HL-60 (cell line): ENCODE measurements around the gene CKAP5.

Experiments used
- DNase-seq, 2 experiments: peaks; one replicate each; pipeline ENCODE4 v3.0.0-alpha.2; 2010 to 2020; ENCODE audit warnings: low read depth in 1 of 2, low spot score in 1 of 2
- H3K27ac ChIP-seq: fragments of 250-450 bp; sonication (Bioruptor Pico); replicated peaks from 2 replicates; pipeline ENCODE4 v1.5.1; 2020; ENCODE audit warnings: mild to moderate bottlenecking, moderate library complexity
- H3K27me3 ChIP-seq: fragments of 250-450 bp; sonication (Bioruptor Pico); 2 replicates; pipeline ENCODE4 v1.5.1; 2021; ENCODE audit warnings: mild to moderate bottlenecking, moderate library complexity; ENCODE audit not compliant: insufficient read depth, poor library complexity, severe bottlenecking
- H3K4me3 ChIP-seq: replicated peaks from 2 replicates; pipeline ENCODE4 v1.5.1; 2011; ENCODE audit warnings: mild to moderate bottlenecking, control low read depth, low read length; ENCODE audit not compliant: insufficient read depth
- CTCF ChIP-seq: IDR thresholded peaks from one replicate; pipeline ENCODE4 v1.5.1; 2011; ENCODE audit warnings: low read length, control low read depth, inconsistent platforms; ENCODE audit not compliant: insufficient read depth
- GABPA ChIP-seq: IDR thresholded peaks from 2 replicates; pipeline ENCODE4 v1.6.1; 2012; ENCODE audit warnings: low read depth
- POLR2AphosphoS5 ChIP-seq: IDR thresholded peaks from 2 replicates; pipeline ENCODE4 v1.6.1; 2012; ENCODE audit warnings: low read depth
- SPI1 ChIP-seq: IDR thresholded peaks from 2 replicates; pipeline ENCODE4 v1.6.1; 2012; ENCODE audit warnings: low read depth, mild to moderate bottlenecking, borderline replicate concordance
- TF ChIP-seq, protein P1 (sequence below): IDR thresholded peaks from 2 replicates; pipeline ENCODE4 v1.6.1; 2012; ENCODE audit warnings: low read depth; ENCODE audit not compliant: insufficient replicate concordance

Gene CKAP5

DNA sequence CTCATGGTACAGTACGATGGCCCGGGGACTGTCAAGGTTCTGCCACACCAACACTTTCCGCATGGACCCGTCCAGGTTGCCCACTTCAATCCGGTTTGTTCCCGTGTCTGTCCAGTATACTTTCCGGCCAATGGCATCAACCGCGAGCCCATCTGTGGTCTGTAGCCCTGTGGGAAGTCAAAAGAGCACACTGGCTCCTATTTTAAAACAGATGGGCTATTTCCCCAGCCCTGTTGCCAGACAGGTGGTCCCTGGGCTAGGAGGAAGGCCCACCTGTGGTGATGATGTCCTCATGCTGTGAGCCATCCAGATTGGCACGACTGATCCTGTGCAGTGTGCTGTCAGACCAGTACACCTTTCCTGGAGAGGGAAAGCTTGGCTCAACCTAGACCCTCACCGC, 30.4 kb upstream of the CKAP5 start:
- no peak overlapping the region for H3K4me3 ChIP-seq
- no peaks in the 10 kb centered on the region for H3K27me3 ChIP-seq
- DNase-seq: no peak
- no peak for TF ChIP-seq GABPA
- no peak for TF ChIP-seq POLR2AphosphoS5
- TF ChIP-seq, protein P1, sequence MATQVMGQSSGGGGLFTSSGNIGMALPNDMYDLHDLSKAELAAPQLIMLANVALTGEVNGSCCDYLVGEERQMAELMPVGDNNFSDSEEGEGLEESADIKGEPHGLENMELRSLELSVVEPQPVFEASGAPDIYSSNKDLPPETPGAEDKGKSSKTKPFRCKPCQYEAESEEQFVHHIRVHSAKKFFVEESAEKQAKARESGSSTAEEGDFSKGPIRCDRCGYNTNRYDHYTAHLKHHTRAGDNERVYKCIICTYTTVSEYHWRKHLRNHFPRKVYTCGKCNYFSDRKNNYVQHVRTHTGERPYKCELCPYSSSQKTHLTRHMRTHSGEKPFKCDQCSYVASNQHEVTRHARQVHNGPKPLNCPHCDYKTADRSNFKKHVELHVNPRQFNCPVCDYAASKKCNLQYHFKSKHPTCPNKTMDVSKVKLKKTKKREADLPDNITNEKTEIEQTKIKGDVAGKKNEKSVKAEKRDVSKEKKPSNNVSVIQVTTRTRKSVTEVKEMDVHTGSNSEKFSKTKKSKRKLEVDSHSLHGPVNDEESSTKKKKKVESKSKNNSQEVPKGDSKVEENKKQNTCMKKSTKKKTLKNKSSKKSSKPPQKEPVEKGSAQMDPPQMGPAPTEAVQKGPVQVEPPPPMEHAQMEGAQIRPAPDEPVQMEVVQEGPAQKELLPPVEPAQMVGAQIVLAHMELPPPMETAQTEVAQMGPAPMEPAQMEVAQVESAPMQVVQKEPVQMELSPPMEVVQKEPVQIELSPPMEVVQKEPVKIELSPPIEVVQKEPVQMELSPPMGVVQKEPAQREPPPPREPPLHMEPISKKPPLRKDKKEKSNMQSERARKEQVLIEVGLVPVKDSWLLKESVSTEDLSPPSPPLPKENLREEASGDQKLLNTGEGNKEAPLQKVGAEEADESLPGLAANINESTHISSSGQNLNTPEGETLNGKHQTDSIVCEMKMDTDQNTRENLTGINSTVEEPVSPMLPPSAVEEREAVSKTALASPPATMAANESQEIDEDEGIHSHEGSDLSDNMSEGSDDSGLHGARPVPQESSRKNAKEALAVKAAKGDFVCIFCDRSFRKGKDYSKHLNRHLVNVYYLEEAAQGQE: no peak
- TF ChIP-seq SPI1: no peak
- TF ChIP-seq CTCF: no peak
- no peak overlapping the region for H3K27ac ChIP-seq

DNA sequence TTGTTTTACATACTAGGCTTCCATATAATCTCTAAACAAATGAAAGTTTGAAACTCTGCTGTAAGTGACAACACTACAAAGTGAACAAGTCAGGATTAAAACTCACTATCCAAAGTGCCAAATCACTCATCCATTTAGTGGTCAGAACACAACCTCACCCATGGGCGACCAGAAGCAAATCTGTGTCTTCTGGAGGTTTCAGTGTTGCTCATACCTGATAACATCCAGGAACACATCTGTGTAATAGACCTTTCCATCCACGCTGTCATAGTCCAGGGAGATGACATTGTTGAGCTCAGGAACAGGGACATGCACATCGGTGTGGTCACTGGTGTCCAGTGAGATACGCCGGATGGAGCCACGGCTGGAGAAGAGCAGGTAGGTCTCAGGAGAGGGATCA, 28.5 kb upstream of the CKAP5 start:
- Histone ChIP-seq H3K27ac (no peak overlapping the region), H3K27me3 (no peaks in the 10 kb centered on the region), H3K4me3 (no peak overlapping the region)
- TF ChIP-seq GABPA: no peak
- no peak for TF ChIP-seq SPI1
- no peak for TF ChIP-seq CTCF
- no peak for TF ChIP-seq POLR2AphosphoS5
- TF ChIP-seq, protein P1: no peak
- no peak for DNase-seq

- DNase-seq: no peak
- no peak overlapping the region for H3K4me3 ChIP-seq
- H3K27ac ChIP-seq: no peak overlapping the region
- TF ChIP-seq GABPA: no peak
- H3K27me3 ChIP-seq: no peaks in the 10 kb centered on the region
These were observed 22.8 kb upstream of the CKAP5 start for GRCh38 chr11:46868912-46869311.

- Histone ChIP-seq H3K4me3 (no peak overlapping the region), H3K27me3 (no peaks in the 10 kb centered on the region), H3K27ac (no peak overlapping the region)
- TF ChIP-seq GABPA: no peak
- no peak for TF ChIP-seq CTCF
- TF ChIP-seq, protein P1: no peak
- no peak for TF ChIP-seq SPI1
- TF ChIP-seq POLR2AphosphoS5: no peak
- no peak for DNase-seq
These were observed 19.3 kb upstream of the CKAP5 start for GRCh38 chr11:46865340-46865739.
